Femur (tissue), 1 donor: ENCODE results near the gene FRMD1.

Experiments
- DNase-seq: peaks from one replicate; pipeline ENCODE4 v3.0.0-alpha.2; 2017

Gene FRMD1

DNA sequence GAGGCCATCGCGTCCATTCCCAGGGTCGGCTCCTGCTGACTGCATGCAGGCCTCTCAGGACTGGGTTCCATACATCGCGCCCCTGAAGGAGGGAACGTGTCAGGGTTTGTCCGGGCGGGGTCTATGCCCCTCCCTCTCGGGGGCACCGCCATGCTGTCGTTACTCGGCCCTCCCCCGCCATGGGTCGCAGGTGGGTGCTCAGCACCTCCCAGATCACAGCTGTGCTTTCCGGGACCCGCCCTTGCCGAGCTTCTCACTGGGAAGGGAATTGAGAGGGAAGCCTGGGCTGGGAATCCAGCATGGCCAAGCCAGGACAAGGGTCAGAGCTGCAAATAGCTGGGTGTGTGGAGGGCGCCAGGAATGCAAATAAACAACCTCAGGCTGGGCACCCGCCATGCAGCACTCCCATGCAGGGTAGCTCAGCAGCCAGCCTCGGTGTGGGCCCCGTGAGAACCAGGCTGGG lies at the start of gene FRMD1:
Gene FRMD1 (minus strand): TSS at position 270 of the 463 bp plus-strand sequence. CDS start 118 bp downstream, at position 152.
- DNase-seq, result peak; percentile 51

DNA sequence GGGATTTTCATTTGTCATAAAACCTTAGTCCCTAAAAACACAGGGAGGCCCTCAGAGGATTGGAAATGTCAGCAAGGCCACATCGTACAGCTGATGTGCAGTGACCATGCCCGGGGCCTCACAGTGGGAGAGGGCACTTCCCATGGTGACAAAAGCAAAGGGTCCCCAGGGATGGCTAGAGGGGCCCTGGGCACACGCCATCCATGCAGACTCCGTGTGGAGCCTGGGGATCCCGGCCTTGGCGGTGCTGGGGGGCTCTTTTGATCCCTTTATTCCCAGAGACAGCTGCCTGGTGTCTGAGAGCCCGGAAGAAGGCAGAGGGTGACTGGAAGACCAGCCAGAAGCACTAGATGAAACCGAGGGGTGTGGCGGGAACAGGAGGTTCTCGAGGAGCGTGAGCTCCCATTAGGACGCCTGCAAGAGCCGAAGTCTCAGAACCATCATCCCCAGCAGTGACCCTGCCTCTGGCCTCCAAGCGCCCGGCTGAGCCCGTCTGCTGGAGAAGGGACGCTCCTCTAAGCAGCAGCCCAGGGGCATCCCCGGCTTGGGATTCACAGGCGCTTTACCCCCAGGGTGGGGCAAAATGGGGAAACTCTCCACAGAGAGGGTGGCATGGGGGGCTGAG lies 49.1 kb upstream of the FRMD1 start:
- DNase-seq, result no peak

DNA sequence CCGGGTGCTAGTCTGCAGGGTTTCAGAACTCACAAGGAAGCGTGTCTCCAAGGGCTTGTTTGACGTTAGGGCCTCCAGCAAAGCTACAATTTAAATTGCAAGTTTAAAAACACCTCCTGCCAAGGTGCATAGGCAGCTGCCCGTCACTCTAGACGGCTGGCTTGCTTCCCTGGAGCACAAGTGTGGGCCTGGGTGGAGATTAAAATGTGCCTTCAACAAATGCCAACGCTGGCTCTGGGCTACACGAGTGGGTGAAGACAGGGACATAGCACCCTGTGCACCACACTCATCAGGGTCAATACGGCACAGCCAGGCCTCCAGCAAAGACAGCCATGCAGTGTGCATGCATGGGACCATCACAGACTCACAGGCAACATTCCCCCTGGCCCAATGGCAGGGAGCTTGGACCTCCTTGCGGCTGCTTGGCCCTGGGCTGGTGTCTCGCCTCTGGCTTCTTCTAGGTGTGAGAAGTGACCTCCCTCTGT lies 48.4 kb upstream of the FRMD1 start:
- peak; percentile 15 for DNase-seq

DNA sequence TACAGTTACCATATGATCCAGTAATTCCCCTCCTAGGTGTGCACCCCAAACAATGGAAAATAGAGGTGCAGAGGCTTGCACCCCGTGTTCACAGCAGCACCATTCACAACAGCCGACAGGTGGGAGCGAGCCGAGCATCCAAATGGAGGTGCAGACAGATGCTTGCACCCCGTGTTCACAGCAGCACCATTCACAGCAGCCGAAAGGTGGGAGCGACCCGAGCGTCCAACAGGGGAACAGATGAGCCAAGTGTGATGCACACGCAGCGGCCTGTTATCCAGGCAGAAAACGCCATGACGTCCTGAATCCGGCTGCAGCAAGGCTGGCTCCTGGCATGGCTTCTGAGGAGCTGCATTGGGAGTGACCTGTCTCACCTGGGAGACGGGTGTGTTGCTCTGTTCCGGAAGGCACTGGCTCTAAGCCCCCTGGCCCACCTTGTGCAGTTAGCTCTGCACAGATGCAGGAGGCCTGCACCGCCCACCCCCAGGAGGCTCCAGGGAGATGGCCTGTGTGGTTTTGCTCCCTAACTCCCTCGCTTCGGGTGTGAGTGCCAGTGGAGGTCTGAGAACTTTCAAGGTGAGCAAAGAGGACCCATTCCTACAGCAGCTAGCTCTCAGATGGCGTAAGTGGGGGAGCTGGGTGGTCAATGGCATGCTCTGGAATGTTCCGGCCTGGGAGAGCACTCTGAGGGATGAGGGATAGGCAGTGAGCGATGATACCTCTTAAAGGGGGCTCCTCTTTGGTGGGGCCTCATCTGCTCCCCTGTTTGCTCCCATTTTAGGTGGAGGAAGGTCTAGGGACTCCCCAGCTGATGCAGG lies 47.8 kb upstream of the FRMD1 start:
- peak; percentile 7 for DNase-seq

DNA sequence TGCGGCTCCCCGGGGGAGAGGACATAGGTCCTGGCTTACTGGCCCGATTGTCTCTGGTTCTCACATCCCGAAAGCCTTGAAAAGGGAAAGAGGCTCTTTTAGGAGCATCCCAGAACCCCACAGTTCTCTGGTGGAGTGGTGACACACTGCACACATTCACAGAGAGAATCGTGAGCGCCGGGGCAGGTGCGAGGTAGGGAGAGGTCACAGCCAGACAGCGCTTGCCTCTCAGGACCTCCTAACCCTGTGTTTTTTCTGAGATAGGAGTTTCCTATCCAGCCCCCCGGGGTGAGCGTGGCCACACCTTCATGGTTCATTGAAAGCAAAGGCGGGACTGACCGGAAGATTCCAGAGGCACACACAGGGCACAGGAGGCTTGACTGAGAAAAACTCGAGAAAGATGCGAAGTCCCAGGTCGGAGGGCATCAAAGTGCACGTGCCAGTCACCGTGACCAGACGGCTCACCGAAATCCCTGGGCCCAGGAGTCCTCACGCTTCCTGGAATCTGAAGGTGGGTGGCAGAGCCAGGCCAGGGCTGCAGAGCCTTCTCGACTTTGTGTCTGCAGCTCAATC lies 46.5 kb upstream of the FRMD1 start:
- peak; percentile 9 for DNase-seq

DNA sequence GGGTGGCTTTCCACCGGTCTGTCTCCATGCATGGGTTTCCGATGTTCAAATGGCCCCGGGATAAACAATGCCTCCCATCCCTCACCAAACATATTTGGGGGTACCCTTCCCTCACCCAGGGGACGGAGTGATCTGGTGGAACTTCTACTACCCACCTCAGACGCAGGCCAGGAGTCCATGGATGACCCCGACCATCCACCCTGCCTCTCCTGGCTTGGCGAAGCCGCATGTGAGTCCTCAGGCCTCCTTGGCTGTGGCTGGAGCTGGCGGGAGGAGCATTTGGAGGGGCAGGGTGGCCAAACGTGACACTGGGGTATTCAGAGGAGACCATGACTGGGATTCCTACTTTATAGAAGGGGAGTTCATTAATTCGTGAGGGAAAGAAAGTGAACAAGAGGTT lies 45.9 kb upstream of the FRMD1 start:
- peak; percentile 10 for DNase-seq

DNA sequence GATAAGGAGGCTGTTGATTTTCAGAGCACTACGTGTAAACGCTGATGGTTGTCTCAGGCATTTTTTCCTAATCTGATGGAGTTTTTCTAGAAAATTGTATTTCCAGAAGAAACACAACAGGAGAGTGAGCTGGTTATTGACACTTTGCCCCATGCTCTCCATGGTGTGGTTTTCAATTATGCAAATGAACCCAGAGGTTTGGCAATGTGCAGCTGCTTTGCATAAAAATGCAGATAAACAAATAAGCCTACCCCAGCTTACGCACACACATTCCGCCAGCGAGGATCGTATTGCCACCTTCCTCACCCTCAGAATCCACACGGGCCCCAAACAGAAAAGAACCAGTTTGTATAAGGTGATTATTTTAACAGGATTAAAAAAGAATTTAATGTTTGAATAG lies 45.1 kb upstream of the FRMD1 start:
- no peak for DNase-seq

DNA sequence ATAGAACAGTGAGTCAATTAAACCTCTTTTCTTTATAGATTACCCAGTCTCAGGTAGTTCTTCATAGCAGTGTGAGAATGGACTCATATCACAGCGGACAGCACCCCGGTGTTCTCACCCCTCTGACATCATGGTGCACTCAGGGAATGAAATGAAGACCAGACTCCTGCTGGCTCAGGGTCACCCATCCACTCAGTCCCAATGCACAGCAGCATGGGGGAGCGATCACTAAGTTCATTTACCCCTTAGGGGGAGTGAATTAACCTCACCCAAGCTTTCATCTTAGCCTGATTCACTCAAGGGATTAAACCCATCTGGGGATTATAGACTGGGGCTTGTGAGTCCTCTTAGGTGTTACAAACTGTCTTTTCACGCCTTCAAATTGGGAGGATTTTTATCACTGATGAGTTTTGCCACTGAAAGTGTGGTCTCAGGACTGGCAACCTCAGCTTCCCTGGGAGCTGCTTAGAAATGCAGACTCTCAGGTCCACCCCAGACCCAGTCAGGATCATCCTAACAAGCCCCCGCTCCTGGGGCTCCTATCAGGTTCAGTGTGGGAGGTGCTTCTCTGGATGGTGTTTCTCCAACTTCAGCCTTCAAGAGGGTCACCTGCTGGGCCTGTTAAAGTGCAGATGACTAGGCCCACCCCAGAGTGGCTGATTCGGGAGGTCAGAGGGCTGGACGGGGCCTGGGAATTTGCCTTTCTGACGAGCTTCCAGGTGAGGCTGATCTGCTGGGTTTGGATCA lies 44.3 kb upstream of the FRMD1 start:
- no peak for DNase-seq

DNA sequence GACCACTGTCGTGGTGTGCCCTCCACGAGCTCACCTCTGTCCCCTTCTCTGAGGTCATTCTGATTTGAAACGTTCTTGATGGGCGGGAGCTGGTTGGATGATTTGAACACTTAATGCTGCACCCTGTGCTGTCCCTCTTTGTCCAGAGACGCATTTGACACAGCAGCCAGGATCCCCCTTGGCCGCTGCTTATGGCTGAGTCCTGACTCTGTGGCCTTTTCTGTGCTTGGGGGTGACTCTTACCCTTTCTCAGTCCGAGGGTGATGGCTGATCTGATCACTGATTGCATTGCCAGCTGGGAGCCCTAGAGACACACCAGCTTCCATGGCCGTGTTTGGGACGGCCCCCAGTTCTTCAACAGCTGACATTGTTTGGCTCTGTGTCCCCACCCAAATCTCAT lies 43.5 kb upstream of the FRMD1 start:
- DNase-seq, result peak; percentile 13

DNA sequence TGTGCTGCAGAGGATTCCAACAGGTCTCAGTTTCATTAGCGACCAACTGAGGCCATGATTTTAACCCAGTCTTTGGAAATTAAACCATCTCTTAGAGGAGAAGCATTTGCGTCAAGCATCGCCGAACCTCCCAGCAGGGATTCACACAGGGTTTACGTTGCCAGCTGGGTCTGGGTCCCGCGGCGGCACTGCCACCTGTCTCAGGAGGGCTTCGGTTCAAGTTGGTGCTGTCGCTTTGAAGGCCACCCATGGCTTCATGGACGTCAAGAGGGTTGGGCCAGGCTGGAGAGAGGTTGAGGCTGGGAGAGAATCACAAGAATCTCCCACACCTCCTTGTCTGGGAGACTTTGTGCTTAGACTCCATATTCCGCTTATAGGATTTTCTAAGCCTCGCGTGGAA lies 43.0 kb upstream of the FRMD1 start:
- DNase-seq, result peak; percentile 5

DNA sequence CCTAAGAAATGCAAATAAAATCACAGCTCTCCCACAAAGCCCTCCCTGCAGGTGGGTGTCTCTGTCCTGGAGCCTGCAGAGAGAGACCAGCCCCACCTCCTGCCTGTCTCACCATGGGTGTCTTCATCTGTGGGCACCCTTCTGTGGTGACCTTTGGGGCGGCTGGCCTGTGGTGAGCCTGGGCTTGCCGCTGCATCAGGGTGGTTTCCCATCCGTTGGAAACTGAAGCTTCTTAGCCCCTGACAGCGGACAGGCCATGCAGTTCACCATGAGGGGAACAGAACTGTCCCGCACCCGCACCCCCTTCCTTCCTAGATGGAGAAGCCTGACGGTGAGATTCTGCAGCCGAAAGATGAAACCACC lies 42.3 kb upstream of the FRMD1 start:
- DNase-seq, result peak; percentile 5

DNA sequence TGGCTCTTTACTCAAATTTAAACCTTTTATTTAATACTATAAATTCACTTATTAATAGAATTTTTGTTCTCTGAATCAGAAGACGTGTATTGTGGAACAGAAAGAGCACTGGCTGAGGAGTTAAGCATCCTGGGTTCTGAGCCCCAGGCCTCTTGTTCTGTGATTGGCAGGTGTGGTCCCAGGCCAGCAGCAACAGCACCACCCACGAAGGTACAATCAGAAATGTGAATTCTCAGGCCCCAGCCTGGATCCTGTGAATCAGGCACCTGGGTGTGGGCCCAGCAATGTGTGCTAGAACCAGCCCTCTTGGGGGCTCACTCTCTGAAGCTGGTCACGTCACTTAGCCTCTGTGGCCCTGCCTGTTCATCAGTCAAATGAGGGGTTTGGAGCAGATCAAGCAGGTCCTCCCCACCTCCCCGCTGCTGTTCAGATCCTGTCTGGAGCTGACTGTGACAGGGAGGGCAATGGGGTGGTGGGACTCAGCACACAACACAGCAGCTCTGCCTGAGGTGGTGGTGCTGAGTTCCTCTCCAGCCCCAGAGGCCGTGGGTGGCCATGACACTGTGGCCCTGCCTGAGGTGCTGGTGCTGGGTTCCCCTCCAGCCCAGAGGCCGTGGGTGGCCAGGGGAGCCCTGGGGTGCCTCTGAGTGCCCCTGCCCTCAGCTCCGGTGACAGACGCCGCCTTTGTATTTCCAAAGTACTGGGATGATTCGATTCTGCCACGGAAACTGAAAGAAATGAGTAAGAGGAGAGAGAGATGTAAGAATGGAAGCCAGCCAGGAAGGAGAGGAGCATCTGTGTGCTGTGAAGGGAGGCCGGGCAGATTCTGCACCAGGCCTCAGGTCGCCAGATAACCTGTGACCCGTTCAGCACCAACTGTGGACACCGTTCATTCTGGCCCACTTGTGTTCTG lies 41.6 kb upstream of the FRMD1 start:
- DNase-seq, result peak; percentile 8

DNA sequence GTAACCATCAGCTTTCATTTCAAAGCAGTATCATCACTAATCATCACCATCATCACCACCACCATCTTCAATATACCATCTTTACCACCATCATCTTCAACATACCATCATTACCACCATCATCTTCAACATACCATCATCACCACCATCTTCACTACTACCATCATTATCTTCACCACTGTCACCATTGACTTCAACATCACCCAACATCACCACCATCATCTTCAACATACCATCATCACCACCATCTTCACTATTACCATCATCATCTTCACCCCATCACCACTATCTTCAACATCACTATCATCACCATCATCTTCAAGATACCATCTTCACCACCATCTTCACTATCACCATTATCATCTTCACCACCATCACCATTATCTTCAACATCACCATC lies 40.5 kb upstream of the FRMD1 start:
- DNase-seq, result no peak

DNA sequence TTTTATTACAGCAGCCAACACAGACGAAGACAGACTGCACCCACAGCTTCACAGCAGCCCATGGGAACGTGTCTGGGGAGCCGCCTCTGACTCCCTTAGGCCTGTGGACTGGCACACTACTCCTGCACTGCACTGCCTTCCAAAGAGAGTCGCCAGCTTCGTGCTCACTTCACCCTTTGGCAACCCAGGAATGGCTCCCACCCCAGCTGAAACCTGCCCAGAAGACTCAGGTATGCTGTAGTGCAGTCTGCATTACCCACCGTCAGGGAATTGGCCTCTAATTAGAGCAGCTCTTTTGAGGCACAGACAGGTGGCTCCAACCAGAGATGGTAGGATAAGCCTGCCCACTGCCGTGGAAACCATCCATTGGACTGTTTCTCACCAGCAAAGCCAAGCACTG lies 39.9 kb upstream of the FRMD1 start:
- peak; percentile 5 for DNase-seq

DNA sequence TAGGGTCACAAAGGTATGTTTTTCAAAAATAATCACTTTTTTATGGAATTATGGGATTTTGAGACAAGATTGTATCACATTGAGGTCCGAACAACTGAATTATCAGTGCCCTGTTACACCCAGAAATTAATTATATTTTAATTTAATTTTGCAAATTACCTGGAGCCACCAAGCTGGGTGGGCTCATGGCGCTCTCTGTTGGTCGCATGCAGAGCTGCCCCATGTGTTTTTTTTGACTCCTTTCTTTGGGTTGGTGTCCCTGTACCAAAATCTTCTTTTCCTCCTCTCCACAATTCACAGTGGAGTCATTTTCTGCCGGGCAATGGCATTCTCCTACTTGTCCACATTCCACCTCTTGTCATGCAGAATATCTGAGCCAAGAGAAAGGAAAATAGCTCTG lies 38.9 kb upstream of the FRMD1 start:
- DNase-seq, result no peak

DNA sequence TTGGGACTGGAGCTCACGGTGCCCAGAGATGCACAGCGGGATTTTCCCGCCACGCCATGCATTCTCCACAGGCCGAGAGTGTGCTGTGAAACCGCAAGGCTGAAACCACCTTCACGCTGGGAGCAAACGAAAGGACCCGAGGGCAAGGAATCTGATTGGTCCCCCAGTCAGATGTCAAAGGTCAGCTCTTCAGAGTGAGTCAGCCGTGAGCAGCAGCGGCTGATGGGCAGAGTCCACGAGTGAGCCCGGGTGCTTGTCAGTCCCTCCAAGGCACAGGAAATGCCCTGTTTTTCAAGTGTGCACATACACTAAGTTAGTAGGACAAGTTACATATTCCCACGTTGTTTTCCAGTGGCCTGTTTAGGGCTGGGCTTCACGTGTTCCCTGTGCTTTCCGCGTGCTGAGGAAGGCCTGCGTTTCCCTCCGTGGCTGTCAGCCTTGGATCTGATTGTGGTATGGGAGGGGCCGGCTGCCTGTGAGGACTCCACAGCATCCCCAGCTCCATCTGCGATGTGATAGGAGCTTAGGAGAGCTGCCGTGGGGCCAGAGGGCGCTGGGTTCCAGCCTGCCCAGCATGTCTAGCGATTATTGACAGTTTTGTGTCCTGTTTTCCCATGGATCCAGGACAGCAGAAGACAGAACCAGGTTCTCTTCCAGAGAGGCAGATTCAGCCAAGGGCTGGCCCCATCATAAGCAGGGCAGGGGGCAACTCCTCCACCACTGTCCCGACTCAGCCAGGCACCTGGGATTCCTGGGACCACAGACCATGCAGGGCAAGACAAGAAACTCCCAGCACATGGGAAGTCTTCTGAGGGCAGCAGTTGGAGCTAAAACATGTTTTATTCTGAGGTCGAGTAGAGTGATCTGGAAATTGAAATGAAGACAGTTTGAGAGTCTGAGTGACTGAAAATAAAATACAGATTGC lies 38.2 kb upstream of the FRMD1 start:
- DNase-seq, result peak; percentile 8

DNA sequence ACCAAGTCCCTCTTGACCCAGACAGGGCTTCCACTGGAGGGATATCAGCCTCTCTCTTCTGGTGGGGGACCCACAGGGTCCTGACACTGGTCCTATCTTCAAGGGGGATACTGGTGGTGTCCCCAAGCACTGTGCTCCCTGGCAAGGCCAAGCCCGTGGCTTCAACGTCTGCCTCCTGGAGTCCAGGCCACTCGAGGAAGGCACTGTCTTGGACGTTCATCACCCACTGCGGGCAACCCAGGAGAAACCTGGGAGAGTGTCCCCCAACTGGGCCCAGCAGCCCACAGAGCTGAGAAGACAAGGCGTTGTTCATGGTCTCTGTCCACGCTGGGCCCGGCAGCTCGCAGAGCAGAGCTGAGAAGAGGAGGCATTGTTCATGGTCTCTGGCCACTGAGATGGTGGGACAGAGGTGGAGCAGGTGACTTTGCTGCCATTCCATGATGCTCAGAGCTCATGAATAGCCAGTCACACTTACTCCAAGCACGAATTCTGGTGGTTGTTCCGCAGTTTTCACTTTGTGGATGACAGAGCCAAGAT lies 37.5 kb upstream of the FRMD1 start:
- DNase-seq, result no peak

DNA sequence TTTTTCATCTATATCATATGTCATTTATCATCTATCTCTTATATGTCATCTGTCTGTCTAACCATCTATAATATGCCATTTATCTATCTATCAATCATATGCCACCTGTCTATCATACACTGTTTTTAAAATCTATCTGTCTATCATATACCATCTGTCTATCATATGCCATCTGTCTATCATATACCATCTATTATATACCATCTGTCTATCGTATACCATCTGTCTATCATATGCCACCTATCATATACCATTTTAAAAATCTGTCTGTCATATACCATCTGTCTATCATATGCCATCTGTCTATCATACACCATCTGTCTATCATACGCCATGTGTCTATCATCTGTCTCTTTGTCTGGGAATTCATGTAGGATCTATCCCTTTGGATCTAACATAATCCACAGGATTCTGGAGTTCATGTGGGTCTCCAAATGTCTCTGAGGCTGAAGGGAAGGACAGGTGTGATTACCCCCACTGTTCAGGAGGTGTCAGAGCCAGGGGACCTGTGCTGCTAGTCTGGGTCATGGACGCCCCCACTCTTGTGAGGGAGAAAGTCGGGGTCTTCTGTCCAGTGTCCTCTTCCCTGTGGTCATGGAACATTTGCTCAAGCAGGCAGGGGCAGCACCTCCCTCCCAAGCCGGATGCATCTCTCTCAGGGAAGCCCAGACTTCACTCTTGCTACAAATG lies 36.9 kb upstream of the FRMD1 start:
- DNase-seq, result peak; percentile 3

DNA sequence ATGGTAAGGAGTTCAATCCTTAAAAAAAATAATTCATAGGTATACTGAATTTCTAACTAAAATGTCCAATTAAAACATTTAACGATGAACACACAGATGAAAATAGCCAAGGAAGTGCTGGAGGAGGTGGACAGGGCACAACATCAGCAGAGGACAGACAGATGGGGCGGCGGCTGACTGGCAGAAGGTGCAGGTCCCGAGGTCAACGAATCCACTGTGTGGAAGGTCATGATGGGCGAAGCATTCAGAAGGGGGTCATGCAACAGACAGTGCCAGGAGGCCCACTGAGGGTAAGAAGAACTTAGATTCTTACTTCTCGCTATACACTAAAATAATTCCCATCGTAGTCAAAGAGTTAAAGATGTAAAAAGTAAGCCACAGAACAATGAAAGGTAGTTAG lies 34.2 kb upstream of the FRMD1 start:
- DNase-seq, result no peak

DNA sequence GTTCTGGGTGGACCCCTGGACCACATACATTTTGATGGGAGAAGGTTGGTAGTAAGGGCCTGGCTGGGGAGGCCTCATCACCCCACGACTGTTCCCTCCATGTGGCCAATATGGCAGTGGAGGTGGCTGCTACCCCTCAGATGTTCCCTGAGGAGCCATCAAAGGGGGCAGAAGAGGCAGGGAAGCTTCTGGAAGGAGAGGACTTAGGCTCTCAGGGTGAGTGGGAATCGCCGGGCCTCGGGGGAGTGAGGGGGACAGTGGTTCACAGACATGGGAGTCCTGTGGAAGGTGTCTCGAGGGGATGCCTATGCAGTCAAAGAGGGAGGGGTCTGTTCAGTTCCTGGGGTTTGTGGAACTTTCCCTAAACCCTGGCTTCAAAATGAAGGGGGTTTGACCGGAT lies 32.9 kb upstream of the FRMD1 start:
- no peak for DNase-seq
